ENCODE data around the gene SORCS2. TPM values are rescaled to one million over a fixed set of nuclear protein-coding genes. Genes with fewer than 3 reads are reported as not detected.

Gene SORCS2
- total and polyA plus RNA-seq, 2 of the 8 experiments (the other 6 are each of a cell fraction or from before 2014, with no cell fraction given) = 0.36 to 1.8 TPM

- Histone ChIP-seq H3K4ac (replicated peaks; ENCODE audit: insufficient read length, low read depth, low read length) (no peak overlapping the region), H3K79me1 (ENCODE audit: low read depth, low read length) (no peaks in the 10 kb centered on the region), H3K36me3 (ENCODE audit: control insufficient read depth in 2 of 4, insufficient read depth in 4 of 4, low read length in 3 of 4) (no peaks in the 10 kb centered on the region), H2BK12ac (ENCODE audit: low read depth, low read length) (0 out of 2 replicates have a peak overlapping the region, but pooled peaks have one; percentile 9), H3K27ac (ENCODE audit: low read depth, low read length) (no peak overlapping the region), H4K8ac (ENCODE audit: extremely low read depth, insufficient read depth, low read length) (peak overlapping the region; percentile 60), H3K4me1 (replicated peaks in 1 of 4; ENCODE audit: control insufficient read depth in 3 of 4, insufficient read depth in 4 of 4, low read length in 3 of 4) (peaks cover 0 to 10% (median under 1%) of the 10 kb centered on the region in 4 experiments; a peak in 4 of 7 replicates), H4K20me1 (replicated peaks in 1 of 2; ENCODE audit: control insufficient read depth in 1 of 2, insufficient read depth in 2 of 2, low read length in 2 of 2) (no peaks in the 10 kb centered on the region), H3K23ac (ENCODE audit: insufficient read length) (no peak overlapping the region), H3K56ac (replicated peaks; ENCODE audit: insufficient read length, low read depth, low read length) (no peak overlapping the region), H2AK5ac (ENCODE audit: low read depth, low read length) (no peak overlapping the region), H3K9ac (replicated peaks in 1 of 4; ENCODE audit: extremely low read depth in 1 of 4, low read depth in 3 of 4, low read length in 3 of 4) (no peak overlapping the region), H3K79me2 (ENCODE audit: control insufficient read depth in 1 of 2, insufficient read depth in 2 of 2, low read length in 2 of 2) (no peaks in the 10 kb centered on the region), H3K9me3 (ENCODE audit: insufficient read depth in 2 of 2, low read depth in 1 of 2, low read length in 1 of 2) (no peaks in the 10 kb centered on the region), H4K91ac (replicated peaks; ENCODE audit: insufficient read length, low read length) (no peak overlapping the region), H3K14ac (ENCODE audit: insufficient read length) (no peak overlapping the region), H3K4me3 (ENCODE audit: extremely low read depth in 1 of 4, insufficient read depth in 2 of 4, low read depth in 3 of 4, low read length in 4 of 4) (no peak overlapping the region), H3K18ac (ENCODE audit: extremely low read depth, low read length) (no peak overlapping the region), H3K27me3 (replicated peaks in 1 of 4; ENCODE audit: control insufficient read depth in 3 of 4, extremely low read depth in 1 of 4, insufficient read depth in 3 of 4, low read length in 3 of 4) (peaks cover 0 to 2% (median 0%) of the 10 kb centered on the region in 4 experiments; a peak in 1 of 7 replicates), H4K5ac (ENCODE audit: insufficient read length, low read depth, low read length) (no peak overlapping the region), H2BK120ac (replicated peaks; ENCODE audit: low read depth, low read length) (no peak overlapping the region), H2BK5ac (ENCODE audit: low read depth, low read length) (no peak overlapping the region), H2AFZ (ENCODE audit: low read length) (no peak overlapping the region), H2BK20ac (ENCODE audit: low read length) (no peak overlapping the region), H3K23me2 (ENCODE audit: low read depth, low read length) (no peaks in the 10 kb centered on the region), H3K4me2 (ENCODE audit: insufficient read depth in 1 of 2, low read depth in 2 of 2, low read length in 2 of 2) (no peak overlapping the region), H2BK15ac (ENCODE audit: low read length) (no peak overlapping the region)
- TF ChIP-seq POLR2A (IDR thresholded peaks at IDR 0.05; ENCODE audit: control extremely low read depth in 1 of 2, low read depth in 2 of 2, low read length in 2 of 2) (no peak), CREB1 (IDR thresholded peaks at IDR 0.05) (no peak), SP1 (IDR thresholded peaks at IDR 0.05; ENCODE audit: low read depth, low read length) (no peak), CBX8 (IDR thresholded peaks at IDR 0.05; ENCODE audit: borderline replicate concordance, low read depth, low read length) (no peak), YY1 (IDR thresholded peaks at IDR 0.05; ENCODE audit: low read depth, low read length) (no peak), ASH2L (IDR thresholded peaks at IDR 0.05; ENCODE audit: low read length) (no peak), EZH2 (IDR thresholded peaks at IDR 0.05; ENCODE audit: low read depth, low read length, severe bottlenecking) (no peak), KDM4A (IDR thresholded peaks at IDR 0.05; ENCODE audit: low read depth, low read length, severe bottlenecking) (no peak), CTBP2 (IDR thresholded peaks at IDR 0.05; ENCODE audit: borderline replicate concordance, insufficient read depth, insufficient read length, low read length) (no peak)
- WGBS, 2 experiments (ENCODE audit: extremely low coverage in 1 of 2, insufficient coverage in 1 of 2, insufficient read length in 1 of 2, insufficient replicate concordance in 2 of 2, low coverage in 1 of 2, low lambda C conversion rate in 2 of 2, missing lambda C conversion rate in 1 of 2) = 93% methylated on average over 30 of the region's 30 CpGs; no CpG with 5 or more reads in 1 of the 2 experiments
- DNase-seq (ENCODE audit: low read depth in 1 of 2, low spot score in 2 of 2) (no peak), FAIRE-seq (no peak)
- ChIA-PET POLR2A (ENCODE audit: partially characterized antibody) (no interaction called here), CTCF (ENCODE audit: partially characterized antibody) (interaction anchor here (0.9 to 1.5 kb wide), 2 partner anchors 44 to 49 kb away, joined by 3 read pairs; no protein-coding TSS in a partner anchor)
Observed at GRCh38 chr4:7510538-7510937, 318.2 kb downstream of the SORCS2 start.
